Naive thymus-derived CD8-positive, alpha-beta T cell (primary cell): Measurements from ENCODE around the gene WDR1. TPM values are rescaled to one million over a fixed set of nuclear protein-coding genes. Genes with fewer than 3 reads are reported as not detected.

Experiments
- ATAC-seq, 2 donors: fragments of 150-1000 bp; cut with Tn5 transposase in 1 of 2; sonication (Bioruptor Pico), chemical (Tn5 transposase) in 1 of 2; 1 replicate in 1 of 2; 2 replicates in 1 of 2; pipeline ENCODE4 v1.10.0; 2021; ENCODE audit warnings: mild to moderate bottlenecking in 2 of 2, moderate library complexity in 2 of 2
- POLR2A ChIA-PET: fragments of 350-600 bp; sonication (Branson Sonifier 250); formaldehyde crosslinking; loops from one replicate; lab custom pipeline; 2021; ENCODE audit warnings: antibody characterized with exemption; lab: Charles Lee
- DNase-seq, 10 donors: peaks; one replicate each; pipeline versions ENCODE4 v3.0.0 to v3.0.0-alpha.2; 2020 to 2022
- H3K27ac Mint-ChIP-seq, 10 donors: one replicate each; pipeline ENCODE4 v1.8.0; 2020 to 2022; ENCODE audit warnings: mild to moderate bottlenecking in 10 of 10, mixed read lengths in 10 of 10, moderate library complexity in 4 of 10, inconsistent platforms in 1 of 10
- H3K27me3 Mint-ChIP-seq, 5 donors: one replicate each; pipeline ENCODE4 v1.8.0; 2021 to 2022; ENCODE audit warnings: mixed read lengths in 5 of 5
- H3K36me3 Mint-ChIP-seq, 3 donors: one replicate each; pipeline ENCODE4 v1.8.0; 2020 to 2022; ENCODE audit warnings: mixed read lengths in 3 of 3, mild to moderate bottlenecking in 2 of 3, inconsistent platforms in 1 of 3
- H3K4me1 Mint-ChIP-seq, 4 donors: one replicate each; pipeline ENCODE4 v1.8.0; 2021 to 2022; ENCODE audit warnings: mixed read lengths in 4 of 4
- H3K4me3 Mint-ChIP-seq, 10 donors: one replicate each; pipeline ENCODE4 v1.8.0; 2020 to 2022; ENCODE audit warnings: mild to moderate bottlenecking in 10 of 10, mixed read lengths in 10 of 10, moderate library complexity in 6 of 10, inconsistent platforms in 1 of 10
- H3K9me3 Mint-ChIP-seq, 9 donors: one replicate each; pipeline ENCODE4 v1.8.0; 2020 to 2022; ENCODE audit warnings: mixed read lengths in 9 of 9, mild to moderate bottlenecking in 3 of 9, inconsistent platforms in 1 of 9, moderate library complexity in 1 of 9
- polyA plus RNA-seq, 3 donors: library from polyadenylated mRNA; unstranded; fragments of 300-500 nt; fragmentation: Illumina TruSeq; gene quantifications; one replicate each; pipeline ENCODE4 v1.2.3, GENCODE V29; 2021
- total RNA-seq, 8 experiments: library from RNA in 2 of 8; stranded (reverse) in 2 of 8; gene quantifications; one replicate each; pipeline ENCODE4 v1.2.3 and lab custom pipeline; 2021 to 2026

WDR1 gene
- total and polyA plus RNA-seq, 5 experiments from 2014 or later = 295 to 378 (median 304) TPM

GRCh38 chr4:10035130-10035529, 81.5 kb downstream of the WDR1 start:
- DNase-seq = no peak
- H3K4me1 Mint-ChIP-seq = peaks cover 2 to 9% (median 8%) of the 10 kb centered on the region in 4 donors
- no peak overlapping the region for H3K27ac Mint-ChIP-seq
- no peaks in the 10 kb centered on the region for H3K9me3 Mint-ChIP-seq
- no peak overlapping the region for H3K4me3 Mint-ChIP-seq
- peaks cover 11 to 15% (median 15%) of the 10 kb centered on the region in 3 donors for H3K36me3 Mint-ChIP-seq
- POLR2A ChIA-PET = no interaction called here
- peaks cover 0 to 11% (median 6%) of the 10 kb centered on the region in 5 donors for H3K27me3 Mint-ChIP-seq
- ATAC-seq = no peak

- Mint-ChIP-seq H3K27me3 (peaks cover 0 to 11% (median 6%) of the 10 kb centered on the region in 5 donors), H3K4me1 (peaks cover 2 to 9% (median 8%) of the 10 kb centered on the region in 4 donors), H3K36me3 (peaks cover 6 to 11% (median 10%) of the 10 kb centered on the region in 3 donors), H3K4me3 (no peak overlapping the region), H3K27ac (no peak overlapping the region), H3K9me3 (no peaks in the 10 kb centered on the region)
- ATAC-seq (no peak), DNase-seq (no peak)
- POLR2A ChIA-PET = no interaction called here
Measured at GRCh38 chr4:10034612-10035104, 81.9 kb downstream of the WDR1 start.

GRCh38 chr4:10034136-10034535, 82.5 kb downstream of the WDR1 start:
- Mint-ChIP-seq H3K36me3 (peaks cover 3 to 7% (median 6%) of the 10 kb centered on the region in 3 donors), H3K9me3 (no peaks in the 10 kb centered on the region), H3K27ac (peak overlapping the region in 1 of 10 donors; percentile 70), H3K4me3 (no peak overlapping the region), H3K4me1 (peaks cover 2 to 9% (median 7%) of the 10 kb centered on the region in 4 donors), H3K27me3 (peaks cover 0 to 13% (median 6%) of the 10 kb centered on the region in 5 donors)
- no peak for DNase-seq
- no peak for ATAC-seq
- POLR2A ChIA-PET = no interaction called here

GRCh38 chr4:10033191-10033881, 83.3 kb downstream of the WDR1 start:
- POLR2A ChIA-PET = no interaction called here
- no peak for ATAC-seq
- H3K27ac Mint-ChIP-seq = peak overlapping the region in 1 of 10 donors; percentile 70

GRCh38 chr4:10032625-10033024, 84.0 kb downstream of the WDR1 start:
- no peaks in the 10 kb centered on the region for H3K9me3 Mint-ChIP-seq
- peaks cover 2 to 9% (median 7%) of the 10 kb centered on the region in 4 donors for H3K4me1 Mint-ChIP-seq
- H3K27me3 Mint-ChIP-seq = peaks cover 0 to 18% (median 6%) of the 10 kb centered on the region in 5 donors
- no peak overlapping the region for H3K27ac Mint-ChIP-seq
- POLR2A ChIA-PET = no interaction called here
- H3K36me3 Mint-ChIP-seq = peaks cover 0 to 7% (median 6%) of the 10 kb centered on the region in 3 donors
- DNase-seq = no peak
- ATAC-seq = no peak
- no peak overlapping the region for H3K4me3 Mint-ChIP-seq

More at GRCh38 chr4:10033191-10033881, 83.3 kb downstream of the WDR1 start:
- peaks cover 2 to 9% (median 7%) of the 10 kb centered on the region in 4 donors for H3K4me1 Mint-ChIP-seq
- peaks cover 0 to 7% (median 6%) of the 10 kb centered on the region in 3 donors for H3K36me3 Mint-ChIP-seq
- H3K9me3 Mint-ChIP-seq = no peaks in the 10 kb centered on the region
- no peak for DNase-seq
- no peak overlapping the region for H3K4me3 Mint-ChIP-seq
- H3K27me3 Mint-ChIP-seq = peaks cover 0 to 18% (median 6%) of the 10 kb centered on the region in 5 donors

GRCh38 chr4:10031668-10032590, 84.7 kb downstream of the WDR1 start:
- Mint-ChIP-seq H3K27me3 (peaks cover 1 to 23% (median 6%) of the 10 kb centered on the region in 5 donors), H3K9me3 (no peaks in the 10 kb centered on the region), H3K27ac (no peak overlapping the region), H3K4me1 (peaks cover 2 to 9% (median 7%) of the 10 kb centered on the region in 4 donors), H3K4me3 (no peak overlapping the region), H3K36me3 (peaks cover 0 to 7% (median 6%) of the 10 kb centered on the region in 3 donors)
- ATAC-seq = no peak
- POLR2A ChIA-PET = no interaction called here
- DNase-seq = no peak

GRCh38 chr4:10030972-10031667, 85.5 kb downstream of the WDR1 start:
- H3K4me1 Mint-ChIP-seq = peaks cover 2 to 9% (median 7%) of the 10 kb centered on the region in 4 donors
- DNase-seq = no peak
- H3K27me3 Mint-ChIP-seq = peaks cover 1 to 23% (median 11%) of the 10 kb centered on the region in 5 donors
- H3K27ac Mint-ChIP-seq = no peak overlapping the region
- H3K9me3 Mint-ChIP-seq = no peaks in the 10 kb centered on the region
- no peak overlapping the region for H3K4me3 Mint-ChIP-seq
- POLR2A ChIA-PET = no interaction called here
- no peak for ATAC-seq
- peaks cover 0 to 4% (median 1%) of the 10 kb centered on the region in 3 donors for H3K36me3 Mint-ChIP-seq

- POLR2A ChIA-PET = no interaction called here
Measured at GRCh38 chr4:10029403-10029802, 87.2 kb downstream of the WDR1 start.

GRCh38 chr4:10028910-10029309, 87.7 kb downstream of the WDR1 start:
- no peak overlapping the region for H3K27ac Mint-ChIP-seq
- H3K36me3 Mint-ChIP-seq = no peaks in the 10 kb centered on the region
- POLR2A ChIA-PET = interaction anchor here (0.6 kb wide), 1 partner anchor 34 kb away, joined by 3 read pairs; no protein-coding TSS in a partner anchor
- DNase-seq (no peak), ATAC-seq (no peak)
- no peaks in the 10 kb centered on the region for H3K9me3 Mint-ChIP-seq
- H3K4me3 Mint-ChIP-seq = no peak overlapping the region
- peaks cover under 1 to 21% (median 10%) of the 10 kb centered on the region in 5 donors for H3K27me3 Mint-ChIP-seq
- peaks cover 2 to 12% (median 7%) of the 10 kb centered on the region in 4 donors for H3K4me1 Mint-ChIP-seq

More at GRCh38 chr4:10029403-10029802, 87.2 kb downstream of the WDR1 start:
- DNase-seq (no peak), ATAC-seq (no peak)
- H3K9me3 Mint-ChIP-seq = no peaks in the 10 kb centered on the region
- H3K27me3 Mint-ChIP-seq = peaks cover 1 to 23% (median 11%) of the 10 kb centered on the region in 5 donors
- H3K4me1 Mint-ChIP-seq = peaks cover 2 to 9% (median 7%) of the 10 kb centered on the region in 4 donors
- no peak overlapping the region for H3K27ac Mint-ChIP-seq
- H3K4me3 Mint-ChIP-seq = no peak overlapping the region
- H3K36me3 Mint-ChIP-seq = no peaks in the 10 kb centered on the region

GRCh38 chr4:10026485-10026884, 90.1 kb downstream of the WDR1 start:
- DNase-seq = no peak
- Mint-ChIP-seq H3K4me3 (no peak overlapping the region), H3K4me1 (peaks cover 0 to 11% (median 0%) of the 10 kb centered on the region in 4 donors), H3K27ac (no peak overlapping the region), H3K27me3 (peaks cover 0 to 11% (median 3%) of the 10 kb centered on the region in 5 donors), H3K36me3 (no peaks in the 10 kb centered on the region), H3K9me3 (no peaks in the 10 kb centered on the region)
- no peak for ATAC-seq
- POLR2A ChIA-PET = no interaction called here

GRCh38 chr4:10025230-10025806, 91.3 kb downstream of the WDR1 start:
- H3K27ac Mint-ChIP-seq = no peak overlapping the region
- DNase-seq = no peak
- POLR2A ChIA-PET = no interaction called here
- ATAC-seq = no peak
- no peaks in the 10 kb centered on the region for H3K9me3 Mint-ChIP-seq
- peaks cover 0 to 11% (median 0%) of the 10 kb centered on the region in 4 donors for H3K4me1 Mint-ChIP-seq
- H3K4me3 Mint-ChIP-seq = no peak overlapping the region
- peaks cover 0 to 11% (median 3%) of the 10 kb centered on the region in 5 donors for H3K27me3 Mint-ChIP-seq
- H3K36me3 Mint-ChIP-seq = no peaks in the 10 kb centered on the region
